GM19455 (cell line): ENCODE results near the gene SPIRE1.

Experiments used
- ATAC-seq: cut with Tn5 transposase; IDR thresholded peaks from one replicate; pipeline ENCODE4 v1.9.1; 2021; ENCODE audit not compliant: unreplicated experiment

Gene SPIRE1

GRCh38 chr18:12657684-12658425, at the start of gene SPIRE1:
SPIRE1 (minus strand) TSS chr18:12658107; CDS start chr18:12657866, 241 bp downstream.
- ATAC-seq: peak; percentile 70

GRCh38 chr18:12703664-12704063, 45.8 kb upstream of the SPIRE1 start:
- ATAC-seq: no peak

- no peak for ATAC-seq
Measured at GRCh38 chr18:12703096-12703567, 45.2 kb upstream of the SPIRE1 start.

GRCh38 chr18:12702221-12703095, 44.6 kb upstream of the SPIRE1 start, which contains the start of the genes CEP76 and PSMG2:
CEP76 (minus strand) TSS chr18:12702723; CDS start chr18:12702548, 175 bp downstream.
PSMG2 (plus strand) TSS chr18:12703042; CDS start chr18:12703108, 66 bp downstream.
- peak; percentile 78 for ATAC-seq

- ATAC-seq: no peak
Measured at GRCh38 chr18:12701161-12701560, 43.3 kb upstream of the SPIRE1 start.

- no peak for ATAC-seq
Measured at GRCh38 chr18:12699747-12700146, 41.8 kb upstream of the SPIRE1 start.

- ATAC-seq: no peak
Measured at GRCh38 chr18:12694032-12694431, 36.1 kb upstream of the SPIRE1 start.

GRCh38 chr18:12692206-12692605, 34.3 kb upstream of the SPIRE1 start:
- no peak for ATAC-seq

- no peak for ATAC-seq
Measured at GRCh38 chr18:12689256-12689850, 31.4 kb upstream of the SPIRE1 start.

- ATAC-seq: no peak
Measured at GRCh38 chr18:12686100-12686499, 28.2 kb upstream of the SPIRE1 start.

- ATAC-seq: no peak
Measured at GRCh38 chr18:12679183-12679786, 21.4 kb upstream of the SPIRE1 start.

- no peak for ATAC-seq
Measured at GRCh38 chr18:12668041-12668440, 10.1 kb upstream of the SPIRE1 start.

- no peak for ATAC-seq
Measured at GRCh38 chr18:12659904-12660605, 2.1 kb upstream of the SPIRE1 start.

- peak; percentile 9 for ATAC-seq
Measured at GRCh38 chr18:12658426-12659138, 675 bp upstream of the SPIRE1 start.

- peak; percentile 46 for ATAC-seq
Measured at GRCh38 chr18:12656938-12657683, 796 bp downstream of the SPIRE1 start.

- no peak for ATAC-seq
Measured at GRCh38 chr18:12656605-12656937, 1.3 kb downstream of the SPIRE1 start.

GRCh38 chr18:12654971-12655370, 2.9 kb downstream of the SPIRE1 start:
- ATAC-seq: no peak

- no peak for ATAC-seq
Measured at GRCh38 chr18:12652861-12653401, 5.0 kb downstream of the SPIRE1 start.

GRCh38 chr18:12651651-12652050, 6.3 kb downstream of the SPIRE1 start:
- no peak for ATAC-seq
